DMS153 (cell line): ENCODE measurements around the gene ESPN.
A peak's percentile ranks its signal among the peaks of the same experiment; 100 is the strongest.
"Not testable (repeated sequence)": the region's sequence is repeated elsewhere in the genome, so short reads cannot be mapped to it uniquely, and the experiment has no call there.

Source experiments
- DNase-seq: peaks from one replicate; lab custom pipeline; 2025; lab: John Stamatoyannopoulos, UW

The ESPN gene

DNA sequence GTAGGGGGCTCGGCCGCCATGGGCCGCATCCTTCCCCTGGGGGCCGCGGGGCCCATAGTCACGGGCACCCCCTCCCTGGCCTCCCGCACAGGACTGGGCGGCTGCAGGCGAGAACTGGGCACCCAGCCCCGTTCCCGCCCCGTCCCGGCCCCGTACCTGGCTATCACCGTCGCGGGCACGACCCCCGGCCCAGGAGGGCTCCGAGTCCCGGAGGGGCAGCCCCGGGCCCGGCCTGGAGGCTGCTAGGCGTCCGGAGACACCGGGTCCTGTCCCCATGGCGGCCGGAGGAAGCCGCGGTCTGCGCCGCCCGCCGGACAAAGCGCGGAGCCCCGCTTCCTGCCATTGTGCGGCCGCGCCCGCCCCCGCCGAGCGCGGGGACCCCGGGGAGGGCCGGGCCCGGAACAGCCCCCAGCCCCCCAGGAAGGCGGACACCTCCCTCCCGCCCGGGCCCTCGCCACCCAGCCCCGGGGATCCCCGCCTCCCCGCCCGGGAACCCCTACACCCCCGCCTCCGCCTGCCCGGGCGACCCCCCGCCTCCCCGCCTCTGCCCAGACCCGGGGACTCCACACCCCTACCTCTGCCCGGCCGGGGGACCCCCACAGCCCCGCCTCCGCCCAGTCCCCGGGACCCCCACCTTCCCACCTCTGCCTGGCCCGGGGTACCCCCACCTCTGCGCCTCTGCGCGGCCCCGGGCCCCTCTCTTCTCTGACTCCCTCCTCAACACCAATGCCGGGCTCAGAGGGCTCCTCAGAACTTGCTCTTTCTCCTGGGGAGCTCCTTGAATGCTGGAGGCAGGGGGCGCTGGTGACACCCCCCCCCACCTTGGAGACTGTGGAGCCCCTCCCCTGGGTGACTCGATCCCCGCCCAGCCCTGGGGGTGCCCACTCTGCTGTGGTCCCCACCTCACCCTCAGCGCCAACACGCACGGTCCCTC, 60.9 kb downstream of the ESPN start:
- no peak for DNase-seq

DNA sequence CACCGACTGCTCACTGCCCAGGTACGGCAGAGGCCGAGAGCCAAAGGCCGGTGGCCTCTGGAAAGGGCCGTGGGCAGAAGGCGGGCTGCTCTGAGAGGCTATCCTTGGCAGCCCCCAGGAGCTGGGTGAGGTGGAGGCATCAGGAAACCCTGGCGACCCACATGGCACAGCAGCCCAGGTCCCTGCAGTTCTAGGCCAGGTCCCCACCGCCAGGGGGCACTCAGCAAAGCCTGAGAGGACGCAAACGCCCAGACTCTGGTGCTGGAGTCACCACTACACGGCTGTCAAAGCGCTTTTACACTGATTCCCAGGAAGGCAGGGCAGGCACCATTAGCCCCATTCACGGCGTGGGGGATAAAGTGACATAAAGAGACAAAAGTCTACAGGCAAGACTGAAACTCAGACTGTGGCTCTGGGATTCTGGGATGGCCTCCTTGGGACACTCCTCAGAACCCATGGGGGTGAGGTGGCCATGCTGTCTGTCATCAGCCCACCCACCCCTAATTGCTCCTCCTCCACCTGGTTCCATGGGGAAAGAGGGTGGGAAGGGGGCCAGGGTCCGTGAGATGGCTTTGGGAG, 61.9 kb downstream of the ESPN start:
- DNase-seq = peak; percentile 82

DNA sequence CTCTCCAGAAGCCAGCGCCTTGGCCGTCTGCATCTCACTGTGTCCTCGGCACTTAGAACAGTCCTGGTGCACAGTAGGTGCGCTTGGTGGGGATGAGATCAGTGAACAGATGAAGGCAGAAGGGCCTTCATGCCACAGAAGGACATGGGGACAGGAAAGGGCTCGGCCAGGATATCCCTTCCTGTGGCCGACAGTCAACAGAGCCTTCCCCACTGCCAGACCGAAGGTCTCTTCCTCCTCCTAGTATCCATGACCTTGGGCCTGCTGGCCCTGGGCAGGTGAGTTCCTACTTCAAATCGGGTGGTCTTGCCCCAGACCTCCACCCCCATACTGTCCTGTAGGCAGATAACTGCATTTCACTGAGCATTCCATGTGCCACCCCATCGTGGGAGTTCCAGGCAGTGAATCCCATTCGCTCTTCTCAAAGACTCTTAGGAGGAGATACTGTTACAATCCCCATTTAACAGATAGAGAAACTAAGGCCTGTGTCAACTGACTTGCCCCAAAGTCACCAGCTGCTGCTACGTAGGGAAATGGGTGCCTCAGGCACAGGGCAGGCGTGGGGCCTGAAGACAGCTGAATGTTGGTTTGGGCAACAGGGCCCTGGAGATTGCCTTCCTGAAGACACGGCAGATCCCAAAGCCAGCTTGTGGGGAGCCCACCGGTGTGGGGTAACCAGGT, 63.4 kb downstream of the ESPN start:
- no peak for DNase-seq

DNA sequence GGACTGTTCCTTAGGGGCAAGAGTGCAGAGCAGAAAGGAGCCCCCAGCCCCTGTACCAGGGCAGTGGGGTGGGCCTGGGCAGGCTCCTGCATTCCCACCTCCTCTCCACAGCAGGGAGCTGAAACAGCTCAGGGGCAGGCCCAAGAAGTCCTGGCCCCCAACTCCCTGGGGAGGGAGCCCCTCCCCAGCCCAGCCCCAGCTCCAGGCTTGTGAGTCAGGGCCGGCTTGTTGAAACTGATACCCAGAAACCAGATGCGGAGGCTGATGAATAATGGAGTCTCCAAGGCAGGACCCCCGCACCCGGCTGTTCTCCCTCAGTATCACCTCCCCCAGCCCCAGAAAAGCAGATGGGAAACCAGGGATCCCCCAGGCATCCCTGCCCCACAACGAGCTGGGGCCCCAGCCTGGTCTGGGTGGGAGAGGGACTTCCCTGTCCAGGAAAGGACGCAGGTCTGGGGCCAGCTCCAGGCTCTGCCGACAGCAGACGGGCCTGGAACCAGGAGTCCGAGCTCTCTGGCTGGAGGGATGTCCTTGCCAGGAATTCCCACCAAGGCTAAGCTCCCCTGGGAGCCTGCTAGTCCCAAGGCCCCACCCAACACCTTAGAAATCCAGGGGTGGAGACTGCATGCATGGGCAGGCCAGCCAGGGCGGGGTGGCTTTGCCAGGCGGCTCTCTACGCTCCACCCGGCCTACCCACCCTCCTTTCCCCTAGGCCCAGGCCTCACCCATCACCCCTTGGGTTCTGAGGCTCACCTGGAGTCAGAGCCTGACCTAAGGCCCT, 64.2 kb downstream of the ESPN start:
- DNase-seq = peak; percentile 28

DNA sequence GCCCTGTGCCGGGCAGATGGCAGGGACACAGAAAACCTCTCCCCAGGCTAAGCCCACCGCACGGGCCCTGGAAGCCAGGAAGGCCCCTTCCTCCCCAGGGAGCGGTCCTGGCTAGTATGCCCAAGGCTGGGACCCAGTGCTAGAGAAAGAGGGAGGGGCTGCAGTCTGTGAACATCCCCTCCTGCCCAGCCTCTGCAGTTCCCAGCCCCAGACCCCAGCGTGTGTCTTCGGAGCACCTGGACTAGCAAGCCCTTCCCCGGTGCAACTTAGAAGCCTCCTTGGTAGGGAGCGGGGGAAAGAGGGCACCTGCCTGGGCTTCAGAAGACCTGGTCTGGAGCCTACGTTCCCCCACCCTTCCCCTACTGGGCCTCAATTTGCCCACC, 64.8 kb downstream of the ESPN start:
- DNase-seq = no peak

DNA sequence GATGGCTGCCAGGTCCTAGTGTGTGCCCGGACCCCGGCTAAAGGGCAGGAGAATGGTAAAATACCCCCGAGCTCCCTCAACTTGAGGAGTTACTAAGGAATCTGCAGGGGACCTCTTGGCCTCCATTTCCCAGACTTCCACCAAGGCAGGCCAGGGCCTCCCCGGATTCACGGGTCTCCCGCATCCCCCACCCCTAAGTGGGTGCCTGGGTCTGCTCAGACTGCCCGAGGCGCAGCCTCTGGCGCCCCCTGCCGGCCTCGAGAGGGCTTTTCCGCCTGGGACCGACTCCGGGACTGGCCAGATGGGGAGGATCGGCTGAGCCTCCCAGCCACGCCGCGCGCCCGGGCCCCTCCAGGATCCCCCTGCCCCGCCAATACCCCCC, 65.2 kb downstream of the ESPN start:
- peak; percentile 38 for DNase-seq

DNA sequence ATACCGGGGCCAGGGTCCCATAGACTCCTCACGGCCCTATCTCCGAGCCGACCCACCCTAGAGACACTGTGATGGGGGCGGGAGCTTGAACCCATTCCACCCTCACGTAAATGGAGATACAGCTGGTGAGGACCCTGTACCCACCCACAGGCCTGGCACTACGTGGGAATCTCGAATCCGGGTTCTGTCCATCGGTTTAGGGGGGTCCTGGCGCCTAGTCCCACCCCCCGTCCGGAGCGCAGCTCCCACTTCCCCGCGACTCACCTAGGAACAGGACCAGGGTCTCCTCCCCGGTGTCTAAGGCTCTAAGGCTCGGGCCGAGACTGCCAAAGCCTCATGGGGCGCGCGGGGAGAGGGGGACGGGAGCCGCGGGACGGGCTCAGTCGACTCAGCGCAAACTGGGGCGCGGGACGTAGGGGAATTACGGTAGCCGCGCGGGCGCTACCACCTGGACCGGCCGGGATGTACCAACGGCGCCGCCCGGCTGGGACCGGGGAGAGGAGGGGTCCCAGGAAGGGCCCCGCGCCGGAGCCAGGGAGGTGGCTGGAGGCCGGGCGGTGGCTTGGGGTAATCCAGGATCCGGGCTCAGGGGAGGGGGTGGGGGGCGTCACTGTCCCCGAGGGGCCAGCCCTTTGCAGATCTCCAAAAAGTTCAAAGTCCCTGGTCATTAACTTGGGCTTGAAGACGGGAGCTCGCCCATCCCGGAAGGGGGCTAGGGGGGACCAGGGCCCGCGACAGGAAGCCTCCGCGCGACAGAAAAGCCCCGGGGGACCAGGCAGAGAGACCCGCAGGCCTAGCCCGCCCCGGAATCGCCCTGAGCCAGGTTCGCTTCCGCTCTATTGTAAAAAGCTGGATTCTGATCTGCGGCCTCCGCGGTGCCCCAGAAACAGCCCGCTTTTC, 65.9 kb downstream of the ESPN start:
- no peak for DNase-seq

DNA sequence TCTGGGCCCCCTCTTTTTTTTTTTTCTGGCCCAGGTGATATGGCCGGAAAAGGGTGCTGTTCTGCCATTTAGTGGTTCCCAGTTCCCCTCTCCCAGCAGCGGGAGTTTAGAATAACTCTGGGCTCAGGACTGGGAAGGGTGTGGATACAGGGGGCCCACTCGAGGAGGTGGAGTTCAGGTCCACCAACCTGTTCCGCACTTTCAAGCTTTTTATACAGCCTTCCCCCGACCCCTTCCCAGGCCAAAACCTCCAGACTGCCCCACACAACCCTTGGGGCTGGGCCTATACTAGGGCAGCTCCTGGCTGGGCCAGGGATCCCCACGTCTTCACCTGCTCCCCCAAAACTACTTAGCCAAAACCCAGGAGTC, 66.5 kb downstream of the ESPN start:
- DNase-seq = no peak

DNA sequence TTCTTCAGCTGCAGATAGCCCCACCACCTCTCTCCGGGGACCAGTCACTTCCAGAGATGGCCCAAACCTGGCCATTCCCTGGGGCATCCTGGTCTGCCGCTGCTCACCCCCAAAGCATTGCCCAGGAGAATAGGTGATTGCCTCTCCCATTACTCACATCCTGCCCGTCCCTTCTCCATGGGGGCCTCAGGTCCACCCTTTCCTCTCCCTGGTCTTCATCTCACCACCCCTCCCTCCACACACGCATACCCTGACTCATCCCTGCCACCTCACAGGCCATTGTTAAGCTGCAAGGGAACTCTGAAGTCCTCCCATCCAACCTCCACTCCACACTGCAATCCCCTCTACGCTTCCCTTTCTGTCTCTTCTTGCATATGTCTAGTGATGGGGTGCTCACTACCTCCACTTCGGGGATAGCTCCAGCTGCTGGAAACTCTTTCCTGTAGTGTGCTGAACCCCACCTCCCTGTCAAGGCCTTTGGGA, 66.9 kb downstream of the ESPN start, which contains the start of gene PLEKHG5:
Gene PLEKHG5, minus strand, starts transcription at position 188 of the 483 bp plus-strand sequence. CDS start 14,096 bp downstream, outside the sequence.
- no peak for DNase-seq

DNA sequence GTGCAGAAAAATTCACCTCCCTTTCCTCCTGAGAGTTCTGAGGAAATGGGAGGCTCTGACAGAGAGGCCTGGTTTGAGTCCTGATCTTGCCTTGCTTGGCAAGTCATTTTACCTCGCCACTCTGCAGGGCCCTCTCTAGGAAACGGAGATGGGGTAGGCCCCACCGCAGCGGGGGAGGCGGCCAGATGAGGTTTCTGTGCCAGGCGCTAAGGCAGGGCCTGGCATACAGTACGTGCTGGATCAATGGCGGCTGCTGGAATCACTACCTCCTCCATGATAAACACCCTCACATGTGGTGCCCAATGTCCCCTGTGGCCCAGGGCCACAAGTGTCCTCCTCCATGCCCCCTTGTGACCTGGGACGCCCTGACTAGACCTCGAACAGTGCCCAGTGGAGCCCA, 67.4 kb downstream of the ESPN start:
- DNase-seq = no peak

DNA sequence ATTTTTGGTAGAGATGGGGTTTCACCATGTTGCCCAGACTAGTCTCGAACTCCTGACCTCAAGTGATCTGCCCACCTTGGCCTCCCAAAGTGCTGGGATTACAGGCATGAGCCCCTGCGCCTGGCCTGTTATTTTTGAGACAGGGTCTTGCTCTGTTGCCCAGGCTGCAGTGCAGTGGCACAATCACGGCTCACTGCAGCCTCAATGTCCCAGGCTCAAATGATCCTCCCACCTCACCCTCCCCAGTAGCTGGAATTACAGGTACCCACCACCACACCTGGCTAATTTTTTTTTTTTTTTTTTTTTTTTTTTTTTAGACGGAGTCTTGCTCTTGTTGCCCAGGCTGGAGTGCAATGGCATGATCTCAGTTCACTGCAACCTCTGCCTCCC, 69.3 kb downstream of the ESPN start:
- not testable (repeated sequence) for DNase-seq

DNA sequence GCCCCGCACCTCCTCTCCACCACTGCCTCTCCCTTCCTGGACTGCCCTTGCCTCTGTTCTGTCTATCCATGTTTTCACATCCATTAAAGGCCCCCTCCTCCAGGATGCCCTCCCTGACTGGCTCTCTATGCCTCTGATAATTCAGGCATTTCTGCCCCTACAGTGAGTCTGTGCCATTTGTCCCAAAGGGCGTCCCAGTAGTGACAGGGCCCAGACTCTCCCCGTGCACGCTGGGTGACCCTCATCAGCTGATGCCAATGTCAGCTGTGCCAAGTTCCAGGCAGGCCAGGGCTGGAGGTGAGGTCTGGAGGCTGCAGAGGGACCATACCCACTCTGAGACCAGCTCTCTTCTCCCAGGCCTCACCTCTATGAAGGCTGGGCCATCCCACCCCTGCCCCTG, 70.1 kb downstream of the ESPN start:
- DNase-seq = no peak

DNA sequence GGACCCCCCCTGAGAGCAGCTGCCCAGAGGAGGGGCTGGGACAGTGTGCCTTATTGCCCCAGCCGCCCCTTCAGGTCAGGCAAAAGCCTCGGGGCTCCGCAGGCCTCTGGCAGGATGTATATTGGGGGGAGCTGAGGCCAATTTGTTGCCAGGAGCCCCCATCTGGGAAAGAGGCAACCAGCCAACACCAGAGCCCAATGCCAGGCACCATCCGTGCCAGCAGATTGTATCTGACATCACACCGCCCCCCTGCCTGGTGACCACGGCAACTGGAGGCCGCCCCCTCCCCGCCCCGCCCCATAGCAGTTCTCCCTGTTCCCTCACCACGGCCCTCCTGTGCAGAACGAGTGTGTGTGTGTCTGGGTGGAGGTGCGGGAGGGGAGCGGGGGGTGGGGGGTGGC, 70.5 kb downstream of the ESPN start:
- no peak for DNase-seq

DNA sequence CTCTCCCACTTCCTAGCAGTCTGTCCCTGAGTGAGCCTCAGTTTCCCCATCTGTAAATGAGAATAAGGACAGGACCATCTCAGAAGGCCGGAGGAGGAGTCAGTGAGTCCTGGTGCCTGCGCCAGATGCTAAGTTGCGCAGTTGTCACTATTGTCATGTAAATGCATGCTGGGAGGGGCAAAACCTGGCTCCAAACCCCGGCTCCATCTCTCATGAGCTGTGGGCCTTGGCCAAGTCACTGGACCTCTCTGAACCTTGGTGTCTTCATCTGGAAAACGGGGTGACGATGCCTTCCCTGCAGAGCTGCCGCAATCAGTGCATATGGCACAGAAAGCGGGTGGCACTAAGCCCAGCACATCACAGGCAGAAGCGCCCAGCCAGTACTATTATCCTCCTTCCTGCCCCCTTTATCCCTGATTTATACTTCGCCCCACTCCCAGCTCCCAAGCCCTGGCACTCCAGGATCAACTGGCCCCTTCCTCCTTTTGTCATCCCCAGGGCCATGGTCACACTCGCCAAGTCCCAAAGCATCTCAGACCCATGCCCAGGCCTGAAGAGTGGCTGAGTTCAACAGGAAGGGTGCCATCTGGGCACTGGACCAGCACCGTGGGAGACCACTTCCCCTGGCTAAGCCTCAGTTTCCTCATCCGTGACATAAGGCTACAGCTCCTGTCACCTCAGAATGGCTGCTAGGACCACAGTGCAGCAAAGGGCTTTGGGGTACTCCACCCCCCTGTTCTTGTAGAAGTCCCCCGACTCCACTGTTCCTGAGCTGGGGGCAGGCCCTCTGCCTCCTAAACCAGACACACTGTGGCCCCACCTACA, 71.2 kb downstream of the ESPN start:
- DNase-seq = no peak

DNA sequence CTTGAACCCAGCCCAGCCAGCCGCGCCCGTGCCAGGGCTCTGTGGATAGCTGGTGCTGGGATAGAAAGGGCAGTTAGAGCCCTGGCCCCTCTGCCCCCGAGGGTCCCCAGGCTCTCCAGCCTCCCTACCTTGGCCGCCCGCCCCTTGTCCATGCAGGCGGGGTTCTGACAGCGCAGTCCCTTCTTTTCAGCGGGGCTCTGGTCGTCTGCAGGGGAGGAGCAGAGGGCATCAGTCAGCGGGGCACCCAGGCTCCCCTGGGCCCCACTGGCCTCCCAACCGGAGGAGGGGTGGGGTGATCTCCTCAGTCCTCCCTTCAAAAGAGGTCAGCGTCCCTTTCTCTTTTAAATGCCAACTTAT, 71.8 kb downstream of the ESPN start:
- no peak for DNase-seq

DNA sequence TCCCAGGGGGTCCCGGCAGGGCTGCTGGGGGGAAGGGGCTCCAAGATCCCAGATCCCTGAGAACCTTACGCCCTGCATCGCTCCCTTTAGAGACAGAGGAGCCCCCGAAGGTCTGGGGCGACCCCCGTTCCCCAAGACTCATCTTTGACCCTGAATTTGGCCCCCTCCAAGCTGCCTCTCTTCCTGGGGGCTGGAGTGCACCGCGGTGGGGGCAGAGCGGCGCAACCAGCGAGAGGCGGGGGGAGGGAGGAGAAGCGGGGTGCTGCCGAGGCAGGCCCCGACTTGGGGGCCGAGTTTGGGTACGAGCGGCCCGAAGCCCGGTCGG, 72.3 kb downstream of the ESPN start:
- DNase-seq = no peak

DNA sequence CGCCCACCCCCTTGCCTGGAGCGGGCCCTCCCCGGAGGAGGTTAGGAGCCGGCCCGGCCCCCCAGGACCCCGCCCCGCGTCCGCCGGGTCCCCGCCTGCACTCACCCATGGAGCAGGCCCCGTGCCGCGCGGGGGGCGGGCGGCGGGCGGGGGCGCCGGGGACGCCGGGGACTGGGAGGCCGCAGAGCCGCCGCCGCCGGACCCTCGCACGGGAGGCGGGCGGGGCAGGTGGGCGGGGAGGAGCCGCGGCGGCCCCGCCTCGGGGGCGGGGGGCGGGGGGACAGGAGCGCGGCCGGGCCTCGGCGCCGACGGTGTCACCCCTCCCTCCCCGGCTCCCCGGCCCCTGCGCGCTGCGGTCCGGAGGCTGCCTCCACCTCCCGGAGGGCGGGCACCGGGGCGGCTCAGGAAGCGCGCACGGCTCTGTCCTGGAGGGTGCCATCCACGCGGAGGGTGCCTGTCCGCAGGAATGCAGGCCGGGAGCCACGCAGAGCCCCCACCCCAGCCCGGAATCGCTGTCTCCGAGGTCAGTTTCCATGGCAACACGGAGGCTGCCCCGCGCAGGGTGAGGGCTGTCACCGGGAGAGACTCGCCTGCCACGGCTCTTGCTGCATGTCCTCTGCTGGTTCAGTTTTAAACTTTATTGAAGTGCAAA, 72.8 kb downstream of the ESPN start:
- DNase-seq = no peak

DNA sequence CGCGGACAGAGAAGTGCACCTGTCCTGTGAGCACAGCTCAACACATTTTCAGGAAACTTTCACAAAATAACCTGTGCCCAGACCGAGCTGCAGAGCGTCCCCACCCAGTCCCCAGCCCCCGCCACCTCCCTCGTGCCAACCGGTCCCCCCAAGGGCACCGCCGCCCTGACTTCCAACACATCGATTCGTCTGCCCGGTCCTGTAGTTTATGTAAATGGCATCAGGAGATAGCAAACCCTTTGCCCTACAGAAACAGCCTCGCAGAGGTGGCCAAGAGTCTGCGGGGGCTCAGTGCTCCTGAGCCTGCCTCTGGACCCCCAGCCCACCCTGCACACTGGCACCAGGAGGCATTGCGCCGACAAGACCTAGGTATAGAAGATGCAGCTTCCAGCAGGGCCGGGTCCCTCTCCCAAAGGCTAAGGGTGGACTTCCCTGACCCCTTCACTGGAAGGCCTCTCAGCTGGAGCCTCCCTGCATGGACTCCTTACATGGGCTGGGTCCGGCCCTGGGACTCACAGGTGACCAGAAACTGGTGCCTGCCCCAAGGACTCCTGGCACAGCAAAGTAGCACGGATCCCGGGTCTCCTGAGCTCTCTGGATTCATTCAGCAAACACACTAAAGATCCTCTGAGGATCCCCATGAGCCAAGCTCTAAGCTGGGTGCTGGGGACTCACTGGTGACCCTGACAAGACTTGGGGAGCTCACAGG, 73.4 kb downstream of the ESPN start:
- no peak for DNase-seq

DNA sequence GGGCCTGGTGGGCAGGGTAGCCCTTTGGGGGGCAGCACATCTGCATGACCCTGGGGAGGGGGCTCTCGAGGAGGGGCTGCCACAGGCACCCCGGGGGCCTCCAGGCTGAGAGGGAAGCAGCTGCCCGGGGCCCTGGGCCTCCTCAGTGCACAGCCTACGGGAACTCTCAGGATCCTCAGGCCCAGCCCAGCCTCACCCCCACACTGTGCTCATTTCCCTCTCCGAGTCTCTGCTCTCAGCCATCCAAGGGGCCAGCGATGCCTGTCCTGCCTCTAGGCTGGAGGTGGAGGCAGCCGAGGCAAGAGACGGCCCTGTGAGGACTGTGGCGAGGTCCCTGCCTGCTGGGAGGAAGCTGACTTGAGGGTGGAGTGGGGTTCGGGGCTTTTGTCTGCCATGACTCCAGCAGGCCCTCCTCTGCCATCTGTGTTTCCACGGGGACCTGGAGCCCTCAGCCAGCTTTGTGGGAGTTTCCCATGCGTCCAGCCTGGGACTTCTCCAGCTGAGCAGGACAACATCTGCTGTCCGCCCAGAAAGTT, 74.1 kb downstream of the ESPN start:
- DNase-seq = no peak
